Aorta (tissue), 5 donors: ENCODE measurements around the gene TAF3. TPM values are rescaled to one million over a fixed set of nuclear protein-coding genes. Genes with fewer than 3 reads are reported as not detected.

Source experiments
- ATAC-seq: fragments of 200-7000 bp; cut with Tn5 transposase; one replicate; pipeline ENCODE4 v1.9.1; 2022; ENCODE audit warnings: moderate library complexity; ENCODE audit not compliant: low FRiP score
- DNase-seq, 2 donors: peaks; one replicate each; pipeline ENCODE4 v3.0.0-alpha.2; 2020
- H3K27ac ChIP-seq, 2 donors: one replicate each; pipeline ENCODE4 v1.5.1; 2013; ENCODE audit warnings: low read length in 2 of 2, mild to moderate bottlenecking in 2 of 2, moderate library complexity in 2 of 2, control low read depth in 1 of 2, inconsistent platforms in 1 of 2, low read depth in 1 of 2
- H3K27me3 ChIP-seq, 2 donors: one replicate each; pipeline ENCODE4 v1.6.1; 2013; ENCODE audit warnings: control low read depth in 1 of 2, low read length in 1 of 2, mild to moderate bottlenecking in 1 of 2, moderate library complexity in 1 of 2; ENCODE audit not compliant: insufficient read depth in 2 of 2, control insufficient read depth in 1 of 2
- H3K36me3 ChIP-seq, 2 donors: one replicate each; pipeline ENCODE4 v1.6.1; 2013; ENCODE audit warnings: control low read depth in 1 of 2, low read length in 1 of 2, mild to moderate bottlenecking in 1 of 2; ENCODE audit not compliant: insufficient read depth in 2 of 2, control insufficient read depth in 1 of 2
- H3K4me1 ChIP-seq, 2 donors: one replicate each; pipeline ENCODE4 v1.6.1; 2013; ENCODE audit warnings: low read length in 2 of 2, control low read depth in 1 of 2, mild to moderate bottlenecking in 1 of 2, moderate library complexity in 1 of 2; ENCODE audit not compliant: insufficient read depth in 2 of 2, control insufficient read depth in 1 of 2
- H3K4me3 ChIP-seq, 2 donors: one replicate each; pipeline ENCODE4 v1.5.1; 2013; ENCODE audit warnings: low read length in 2 of 2, control low read depth in 1 of 2, mild to moderate bottlenecking in 1 of 2
- H3K9me3 ChIP-seq: one replicate; pipeline ENCODE4 v1.6.1; 2013; ENCODE audit warnings: mild to moderate bottlenecking, low read length; ENCODE audit not compliant: control insufficient read depth
- WGBS, 2 donors: extraction: QIAGEN DNeasy Blood & Tissue Kit; methylation state at CpG; one replicate each; pipeline ENCODE4 v1.1.7; 2013; 5-methylcytosine and 5-hydroxymethylcytosine counted together
- intact Hi-C, 2 donors: fragments of 100-400 bp; cut with DNase I; formaldehyde crosslinking; loops; one replicate each; pipeline versions ENCODE4 v1.14.2 to v1.15.0; 2022
- polyA plus RNA-seq, 2 donors: library from polyadenylated mRNA; stranded (reverse); fragments of 200-250 nt; gene quantifications; one replicate each; pipeline ENCODE4 v1.2.3, GENCODE V29; 2013
- total RNA-seq, 2 donors: library from RNA; stranded (reverse); fragmentation: NEBNext Ultra II Directional; extraction: Animal tissue kit (Norgen Biotek cat#: 25700); gene quantifications; one replicate each; pipeline ENCODE4 v1.2.1, GENCODE V29; 2021
- donor health status: healthy with polysubstance abuse.
- donor health status: Bipolar disorder and iron deficiency.
- donor health status: DM: no; HTN: no; CAD: no.
- donor health status: DM: no; HTN: no; CAD: no.
- donor health status: DM: yes; HTN: yes; CAD: no.

Gene TAF3
- total and polyA plus RNA-seq, 4 donors, result 3.4 to 11.4 (median 8.6) TPM

DNA sequence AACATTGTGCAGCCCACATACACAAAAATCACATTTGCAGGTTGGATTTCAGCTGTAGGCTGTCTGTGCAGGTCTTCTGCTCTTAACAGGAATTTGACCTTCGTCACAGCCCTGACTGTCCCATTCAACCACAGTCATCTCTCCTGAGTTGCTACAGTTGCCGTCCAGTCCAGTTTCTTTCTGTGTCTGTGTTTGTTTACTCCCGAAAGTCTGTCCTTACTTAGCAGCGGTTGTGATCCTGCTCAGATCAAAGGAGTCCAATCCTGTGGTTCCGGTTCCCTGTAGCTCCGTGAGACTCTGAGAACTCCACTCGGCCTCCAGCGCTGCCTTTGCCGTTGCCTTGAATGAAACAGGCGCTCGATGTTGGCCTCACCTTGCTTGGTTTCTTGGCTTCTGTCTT lies 124.6 kb downstream of the TAF3 start:
- Histone ChIP-seq H3K4me3 (no peak overlapping the region), H3K27ac (no peak overlapping the region), H3K36me3 (no peaks in the 10 kb centered on the region), H3K9me3 (no peaks in the 10 kb centered on the region), H3K4me1 (peaks cover 0 to 1% of the 10 kb centered on the region in 2 donors), H3K27me3 (no peaks in the 10 kb centered on the region)
- ATAC-seq (no peak), DNase-seq (no peak)
- intact Hi-C loops, result no loop called here
- 92 to 94% methylated on average over 11 of the region's 11 CpGs for WGBS, 2 donors

DNA sequence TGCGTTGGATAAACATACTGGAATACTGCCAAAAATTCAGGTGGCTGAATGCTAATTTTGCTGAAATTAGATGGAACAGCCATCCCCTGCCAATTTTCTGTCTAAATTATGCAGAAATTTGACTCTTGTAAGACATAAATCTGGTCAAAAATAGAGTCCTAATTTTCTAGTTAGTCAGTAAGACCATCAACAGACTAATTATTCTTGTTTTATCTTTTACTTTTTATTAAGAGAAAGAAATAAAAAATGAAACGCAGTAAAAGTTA lies 125.8 kb downstream of the TAF3 start:
- Histone ChIP-seq H3K4me3 (no peak overlapping the region), H3K4me1 (peaks cover 0 to 1% of the 10 kb centered on the region in 2 donors), H3K36me3 (no peaks in the 10 kb centered on the region), H3K9me3 (no peaks in the 10 kb centered on the region), H3K27me3 (no peaks in the 10 kb centered on the region), H3K27ac (no peak overlapping the region)
- DNase-seq (no peak), ATAC-seq (no peak)
- intact Hi-C loops, result no loop called here
- WGBS, 2 donors, result 64 to 65% methylated on average over 2 of the region's 2 CpGs

DNA sequence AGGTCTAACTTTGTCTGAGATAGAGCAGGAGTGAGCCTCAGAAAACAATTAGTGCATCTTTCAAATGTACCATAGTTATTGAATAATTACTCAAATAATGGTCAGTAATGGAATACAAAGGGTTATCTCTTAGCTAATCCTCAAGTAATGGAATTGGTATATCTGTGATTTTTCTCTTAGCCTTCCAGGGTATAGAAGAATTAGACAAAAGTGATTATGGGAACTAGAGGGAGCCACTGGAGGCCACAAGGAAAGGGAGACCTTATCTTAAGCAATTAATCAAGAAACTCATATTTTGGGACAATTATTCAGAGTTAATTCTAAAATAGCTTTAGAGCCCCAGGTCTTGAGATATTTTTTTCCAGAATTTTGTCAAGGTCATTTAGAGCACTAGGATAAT lies 126.2 kb downstream of the TAF3 start:
- DNase-seq, result no peak
- peaks cover 0 to 1% of the 10 kb centered on the region in 2 donors for H3K4me1 ChIP-seq
- no peaks in the 10 kb centered on the region for H3K27me3 ChIP-seq
- intact Hi-C loops, result no loop called here
- no peaks in the 10 kb centered on the region for H3K9me3 ChIP-seq
- no peaks in the 10 kb centered on the region for H3K36me3 ChIP-seq
- H3K27ac ChIP-seq, result no peak overlapping the region
- no peak overlapping the region for H3K4me3 ChIP-seq
- ATAC-seq, result no peak

DNA sequence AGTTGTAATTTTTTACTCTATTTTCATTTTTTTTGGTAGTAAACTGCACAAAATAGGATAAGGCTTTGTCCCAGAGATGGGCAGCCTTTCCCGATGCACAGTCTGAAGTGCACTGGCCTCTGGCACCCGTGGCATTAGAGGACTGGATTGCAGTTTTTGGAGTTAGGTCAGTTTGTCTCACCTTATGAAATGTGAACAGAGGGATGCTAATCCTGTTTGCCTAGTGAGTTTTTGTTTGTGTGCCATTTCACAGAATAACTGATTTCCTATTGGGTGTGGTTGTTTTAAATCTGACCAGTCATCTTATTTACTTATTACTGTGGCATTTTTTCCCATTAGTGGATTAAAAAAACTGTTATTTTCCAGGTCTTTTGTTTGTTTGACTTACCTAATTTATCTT lies 126.7 kb downstream of the TAF3 start:
- Histone ChIP-seq H3K9me3 (no peaks in the 10 kb centered on the region), H3K4me1 (peaks cover 0 to 1% of the 10 kb centered on the region in 2 donors), H3K27ac (no peak overlapping the region), H3K36me3 (no peaks in the 10 kb centered on the region), H3K4me3 (no peak overlapping the region), H3K27me3 (no peaks in the 10 kb centered on the region)
- WGBS, 2 donors, result 95 to 97% methylated on average over 2 of the region's 2 CpGs
- no peak for DNase-seq
- ATAC-seq, result no peak
- intact Hi-C loops, result no loop called here

DNA sequence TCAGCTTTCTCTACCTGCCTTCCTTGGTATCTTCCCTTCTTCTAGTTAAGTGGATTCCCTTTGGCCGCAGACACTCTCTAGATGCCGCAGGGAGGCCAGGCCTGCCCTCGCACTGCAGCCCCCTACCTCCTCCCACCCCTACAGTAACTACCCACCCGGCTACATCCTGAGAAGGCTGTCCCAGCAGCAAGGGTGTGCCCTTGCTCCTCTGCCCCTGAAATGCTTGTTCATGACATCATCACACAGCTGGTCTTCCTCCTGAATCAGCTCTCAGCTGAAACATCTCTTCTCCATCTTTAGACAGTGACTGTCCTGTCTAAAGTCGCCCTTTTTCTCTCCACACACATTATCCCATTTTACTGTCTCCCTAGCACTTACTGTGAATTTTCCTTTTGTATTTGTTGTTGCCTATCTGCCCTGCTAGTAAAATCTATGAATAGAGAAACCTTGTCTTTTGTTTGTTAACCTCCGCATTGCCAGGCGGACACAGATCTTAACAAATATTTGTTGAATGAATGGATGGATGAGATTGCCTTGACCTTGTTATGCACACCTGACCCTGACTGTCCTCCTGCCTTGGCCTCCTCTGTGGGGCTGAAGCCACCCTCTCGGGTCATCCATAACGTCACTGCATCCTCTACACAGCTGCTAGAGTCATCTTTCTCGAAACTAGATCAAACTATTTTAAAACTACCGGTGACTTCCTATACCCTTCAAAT lies 127.3 kb downstream of the TAF3 start:
- Histone ChIP-seq H3K4me3 (no peak overlapping the region), H3K36me3 (no peaks in the 10 kb centered on the region), H3K9me3 (peaks cover 1% of the 10 kb centered on the region), H3K4me1 (peaks cover 0 to 1% of the 10 kb centered on the region in 2 donors), H3K27ac (no peak overlapping the region), H3K27me3 (no peaks in the 10 kb centered on the region)
- WGBS, 2 donors, result 91 to 93% methylated on average over 11 of the region's 11 CpGs
- intact Hi-C loops, result no loop called here
- DNase-seq (no peak), ATAC-seq (no peak)

DNA sequence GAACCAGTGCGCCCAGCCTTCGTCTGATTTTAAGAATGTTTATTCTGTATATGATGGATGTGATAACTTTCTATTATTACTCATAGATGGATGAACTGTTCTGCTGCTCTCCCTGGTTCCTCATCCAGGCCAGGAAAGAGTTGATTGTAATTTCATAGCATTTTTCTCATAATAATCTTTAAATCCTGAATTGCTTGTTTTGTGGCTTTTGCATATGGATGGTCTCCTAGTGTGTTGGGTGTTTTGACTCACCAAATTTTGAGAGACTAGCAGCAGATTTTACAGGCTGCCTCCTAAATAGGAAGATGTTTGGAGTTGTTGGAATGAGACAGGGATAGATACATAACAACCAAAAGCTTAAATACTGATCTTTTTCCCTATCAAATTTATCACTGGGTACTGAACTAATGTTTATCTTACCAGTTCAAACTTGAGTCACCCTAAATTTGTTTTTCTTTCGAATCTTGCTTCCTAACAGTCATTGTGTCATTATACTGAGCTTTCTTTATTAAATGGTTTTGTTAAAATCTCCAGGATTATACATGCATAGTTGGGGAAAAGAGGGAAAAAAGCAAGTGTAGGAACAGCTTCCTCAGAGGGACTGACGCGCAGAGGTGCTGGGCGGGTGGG lies 130.2 kb downstream of the TAF3 start:
- no peaks in the 10 kb centered on the region for H3K27me3 ChIP-seq
- H3K36me3 ChIP-seq, result no peaks in the 10 kb centered on the region
- ATAC-seq, result no peak
- WGBS, 2 donors, result 74 to 76% methylated on average over 6 of the region's 6 CpGs
- H3K9me3 ChIP-seq, result peaks cover 3% of the 10 kb centered on the region
- peaks cover 0 to 1% of the 10 kb centered on the region in 2 donors for H3K4me1 ChIP-seq
- no peak for DNase-seq
- intact Hi-C loops, result no loop called here
- no peak overlapping the region for H3K27ac ChIP-seq
- no peak overlapping the region for H3K4me3 ChIP-seq

DNA sequence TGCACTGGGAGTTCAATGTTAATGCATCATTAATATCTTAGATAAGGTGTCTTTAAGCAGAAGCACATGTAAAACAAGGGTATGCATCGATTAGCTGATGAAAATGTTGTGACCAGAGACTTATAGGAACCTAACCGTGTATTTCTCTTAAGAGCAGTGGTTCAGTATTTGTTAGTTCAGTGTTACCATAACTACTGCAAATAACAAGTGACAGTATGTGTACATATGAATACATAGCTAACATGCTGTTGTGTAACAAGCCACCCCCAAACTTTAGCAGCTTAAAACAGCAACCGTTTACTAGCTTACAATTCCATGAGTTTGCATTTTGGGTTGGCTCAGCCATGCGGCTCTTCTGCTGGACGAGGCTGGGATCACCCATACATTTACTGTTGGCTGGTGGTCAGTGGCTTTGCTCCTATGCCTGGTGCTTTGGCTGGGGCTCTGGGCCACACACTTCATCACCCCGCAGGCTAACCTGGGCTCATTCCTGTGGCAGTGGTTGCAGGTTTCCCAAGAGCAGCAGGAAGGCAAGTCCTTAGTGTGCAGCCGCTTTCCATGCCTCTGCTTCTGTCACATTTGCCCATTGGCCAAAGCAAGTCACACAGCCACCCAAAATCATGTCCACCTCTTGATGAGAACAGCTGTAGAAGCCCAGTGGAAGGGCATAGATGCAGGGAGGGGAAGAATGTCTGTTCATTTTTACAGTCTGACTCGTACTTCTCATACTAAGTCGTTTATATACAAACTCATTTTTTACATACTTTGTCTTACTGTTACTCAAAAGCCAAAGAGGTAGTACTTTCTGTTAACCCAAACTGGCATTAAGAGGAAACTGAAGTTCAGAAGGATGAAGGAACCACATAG lies 132.9 kb downstream of the TAF3 start:
- DNase-seq (no peak), ATAC-seq (no peak)
- Histone ChIP-seq H3K9me3 (peaks cover 3% of the 10 kb centered on the region), H3K27me3 (no peaks in the 10 kb centered on the region), H3K27ac (no peak overlapping the region), H3K36me3 (no peaks in the 10 kb centered on the region), H3K4me3 (no peak overlapping the region), H3K4me1 (no peaks in the 10 kb centered on the region)
- intact Hi-C loops, result no loop called here
- WGBS, 2 donors, result 89 to 90% methylated on average over 9 of the region's 9 CpGs

DNA sequence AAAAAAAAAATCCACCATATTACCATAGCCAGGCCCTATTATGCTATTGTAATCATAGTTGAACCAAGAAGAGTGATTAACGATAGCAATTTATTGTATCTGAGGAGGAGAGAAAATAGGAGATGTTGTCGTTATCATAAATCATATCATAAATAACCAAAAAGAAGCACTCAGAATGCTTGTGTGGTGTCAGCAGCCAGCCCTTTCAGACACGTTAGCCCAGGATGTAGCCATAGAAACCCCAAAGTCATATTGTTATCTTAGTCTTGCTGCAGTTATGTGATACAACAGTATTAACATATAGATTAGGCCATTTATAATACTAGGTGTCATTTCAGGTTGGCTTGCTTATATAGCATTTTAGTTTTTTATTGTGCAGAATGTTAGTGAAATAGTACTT lies 134.0 kb downstream of the TAF3 start:
- ATAC-seq (no peak), DNase-seq (no peak)
- no peak overlapping the region for H3K27ac ChIP-seq
- peaks cover 0 to 2% of the 10 kb centered on the region in 2 donors for H3K4me1 ChIP-seq
- no peaks in the 10 kb centered on the region for H3K27me3 ChIP-seq
- H3K4me3 ChIP-seq, result no peak overlapping the region
- peaks cover 3% of the 10 kb centered on the region for H3K9me3 ChIP-seq
- WGBS, 2 donors, result 97 to 98% methylated on average over 3 of the region's 3 CpGs
- H3K36me3 ChIP-seq, result no peaks in the 10 kb centered on the region
- intact Hi-C loops, result no loop called here

DNA sequence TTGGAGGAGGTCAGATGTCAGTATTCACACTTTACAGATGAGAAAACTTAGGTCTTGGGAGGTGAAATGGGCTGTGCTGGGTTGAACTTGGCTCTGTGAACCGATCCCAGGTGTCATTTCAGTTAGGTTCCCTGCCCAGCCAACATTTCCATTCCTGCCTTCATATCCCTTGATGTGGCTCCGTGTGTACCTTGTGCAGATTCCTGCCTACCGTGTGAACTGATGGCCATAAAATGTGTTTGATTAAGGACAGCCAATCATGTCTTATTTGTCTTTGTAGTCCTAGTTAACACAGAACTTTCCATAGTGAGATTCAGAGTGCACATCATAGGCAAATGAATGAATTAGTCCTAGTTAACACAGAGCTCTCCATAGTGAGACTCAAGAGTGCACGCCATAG lies 135.1 kb downstream of the TAF3 start:
- no peak overlapping the region for H3K27ac ChIP-seq
- H3K36me3 ChIP-seq, result no peaks in the 10 kb centered on the region
- H3K4me1 ChIP-seq, result peaks cover 0 to 2% of the 10 kb centered on the region in 2 donors
- 92 to 93% methylated on average over 4 of the region's 4 CpGs for WGBS, 2 donors
- intact Hi-C loops, result no loop called here
- no peak for DNase-seq
- H3K9me3 ChIP-seq, result peaks cover 3% of the 10 kb centered on the region
- ATAC-seq, result no peak
- no peaks in the 10 kb centered on the region for H3K27me3 ChIP-seq
- H3K4me3 ChIP-seq, result no peak overlapping the region
